Raji (cell line): ENCODE results near the gene GRB2.

Source experiments
- POLR2A ChIP-seq: IDR thresholded peaks from 2 replicates; pipeline ENCODE4 v1.6.1; 2011; ENCODE audit warnings: low read depth, low read length, control low read depth; ENCODE audit not compliant: insufficient read depth

Gene GRB2

GRCh38 chr17:75396025-75396424 is 9.5 kb downstream of the GRB2 start:
- TF ChIP-seq POLR2A = no peak

- no peak for TF ChIP-seq POLR2A
Measured at GRCh38 chr17:75394332-75394918, 11.1 kb downstream of the GRB2 start.

GRCh38 chr17:75393523-75394331 is 11.8 kb downstream of the GRB2 start:
- peak; percentile 64 for TF ChIP-seq POLR2A

- no peak for TF ChIP-seq POLR2A
Measured at GRCh38 chr17:75392559-75392958, 12.9 kb downstream of the GRB2 start.

GRCh38 chr17:75390982-75391381 is 14.5 kb downstream of the GRB2 start:
- no peak for TF ChIP-seq POLR2A

- no peak for TF ChIP-seq POLR2A
Measured at GRCh38 chr17:75388476-75389030, 16.9 kb downstream of the GRB2 start.

- TF ChIP-seq POLR2A = no peak
Measured at GRCh38 chr17:75387771-75388170, 17.7 kb downstream of the GRB2 start.

- TF ChIP-seq POLR2A = no peak
Measured at GRCh38 chr17:75386430-75386829, 19.0 kb downstream of the GRB2 start.

GRCh38 chr17:75384751-75385150 is 20.7 kb downstream of the GRB2 start:
- TF ChIP-seq POLR2A = no peak

- no peak for TF ChIP-seq POLR2A
Measured at GRCh38 chr17:75383842-75384195, 21.7 kb downstream of the GRB2 start.

GRCh38 chr17:75380750-75381149 is 24.7 kb downstream of the GRB2 start:
- TF ChIP-seq POLR2A = no peak

- no peak for TF ChIP-seq POLR2A
Measured at GRCh38 chr17:75380315-75380714, 25.2 kb downstream of the GRB2 start.

- TF ChIP-seq POLR2A = no peak
Measured at GRCh38 chr17:75373280-75373679, 32.2 kb downstream of the GRB2 start.

GRCh38 chr17:75371981-75372380 is 33.5 kb downstream of the GRB2 start:
- TF ChIP-seq POLR2A = no peak

- TF ChIP-seq POLR2A = no peak
Measured at GRCh38 chr17:75371339-75371738, 34.1 kb downstream of the GRB2 start.

GRCh38 chr17:75370286-75370915 is 35.1 kb downstream of the GRB2 start:
- no peak for TF ChIP-seq POLR2A
